ENCODE measurements around the gene ZFP92.

Gene ZFP92

GRCh38 chrX:153371256-153371655 is 40.0 kb upstream of the ZFP92 start:
- H3K27ac ChIP-seq = no peak overlapping the region
- TF ChIP-seq, protein P1, sequence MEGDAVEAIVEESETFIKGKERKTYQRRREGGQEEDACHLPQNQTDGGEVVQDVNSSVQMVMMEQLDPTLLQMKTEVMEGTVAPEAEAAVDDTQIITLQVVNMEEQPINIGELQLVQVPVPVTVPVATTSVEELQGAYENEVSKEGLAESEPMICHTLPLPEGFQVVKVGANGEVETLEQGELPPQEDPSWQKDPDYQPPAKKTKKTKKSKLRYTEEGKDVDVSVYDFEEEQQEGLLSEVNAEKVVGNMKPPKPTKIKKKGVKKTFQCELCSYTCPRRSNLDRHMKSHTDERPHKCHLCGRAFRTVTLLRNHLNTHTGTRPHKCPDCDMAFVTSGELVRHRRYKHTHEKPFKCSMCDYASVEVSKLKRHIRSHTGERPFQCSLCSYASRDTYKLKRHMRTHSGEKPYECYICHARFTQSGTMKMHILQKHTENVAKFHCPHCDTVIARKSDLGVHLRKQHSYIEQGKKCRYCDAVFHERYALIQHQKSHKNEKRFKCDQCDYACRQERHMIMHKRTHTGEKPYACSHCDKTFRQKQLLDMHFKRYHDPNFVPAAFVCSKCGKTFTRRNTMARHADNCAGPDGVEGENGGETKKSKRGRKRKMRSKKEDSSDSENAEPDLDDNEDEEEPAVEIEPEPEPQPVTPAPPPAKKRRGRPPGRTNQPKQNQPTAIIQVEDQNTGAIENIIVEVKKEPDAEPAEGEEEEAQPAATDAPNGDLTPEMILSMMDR (conservative IDR thresholded peaks at IDR 0.05) = no peak

GRCh38 chrX:153372949-153373348 is 38.3 kb upstream of the ZFP92 start:
- peak overlapping the region; percentile 65 for H3K27ac ChIP-seq
- TF ChIP-seq, protein P1 (conservative IDR thresholded peaks at IDR 0.05) = no peak
- TF ChIP-seq ZFX (IDR thresholded peaks at IDR 0.05) = no peak

DNA sequence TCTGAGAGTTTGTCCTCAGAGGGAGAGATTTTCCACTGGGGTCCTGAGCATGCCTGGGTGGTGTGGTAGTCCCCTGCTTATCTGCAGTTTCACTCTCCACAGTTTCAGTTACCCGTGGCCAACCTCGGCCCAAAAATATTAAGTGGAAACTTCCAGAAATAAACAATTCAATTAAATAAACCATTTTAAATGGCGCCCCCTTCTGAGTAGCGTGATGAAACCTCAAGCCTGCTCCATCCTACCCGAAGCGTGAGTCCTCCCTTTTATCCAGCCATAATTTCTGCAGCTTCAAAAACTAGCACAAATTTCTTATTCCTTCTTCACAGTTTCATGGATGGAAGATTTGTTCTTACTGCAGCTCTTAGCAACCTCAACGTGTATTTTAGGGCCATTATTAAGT is 36.8 kb upstream of the ZFP92 start:
- H3K27ac ChIP-seq = peak overlapping the region; percentile 26; the same call in 1 of the 2 replicates
- TF ChIP-seq ZFX (IDR thresholded peaks at IDR 0.05) = no peak
- TF ChIP-seq, protein P1 (conservative IDR thresholded peaks at IDR 0.05) = no peak

- H3K27ac ChIP-seq = peak overlapping the region; percentile 69
- no peak for TF ChIP-seq ZFX (IDR thresholded peaks at IDR 0.05)
- TF ChIP-seq, protein P1 (conservative IDR thresholded peaks at IDR 0.05) = no peak
Measured at GRCh38 chrX:153375571-153375970, 35.7 kb upstream of the ZFP92 start.

GRCh38 chrX:153377727-153378126 is 33.5 kb upstream of the ZFP92 start:
- no peak overlapping the region for H3K27ac ChIP-seq
- TF ChIP-seq, protein P1 (conservative IDR thresholded peaks at IDR 0.05) = no peak
- no peak for TF ChIP-seq ZFX (IDR thresholded peaks at IDR 0.05)

- H3K27ac ChIP-seq = no peak overlapping the region
- no peak for TF ChIP-seq ZFX (IDR thresholded peaks at IDR 0.05)
- TF ChIP-seq, protein P1 (conservative IDR thresholded peaks at IDR 0.05) = no peak
Measured at GRCh38 chrX:153378607-153379006, 32.7 kb upstream of the ZFP92 start.

- TF ChIP-seq, protein P1 (conservative IDR thresholded peaks at IDR 0.05) = no peak
- no peak for TF ChIP-seq ZFX (IDR thresholded peaks at IDR 0.05)
- no peak overlapping the region for H3K27ac ChIP-seq
Measured at GRCh38 chrX:153379508-153379907, 31.8 kb upstream of the ZFP92 start.

Measured in C4-2B (cell line).